Choroid plexus epithelial cell (primary cell): ENCODE results near the gene PTBP1.
"Not testable (repeated sequence)": the region's sequence is repeated elsewhere in the genome, so short reads cannot be mapped to it uniquely, and the experiment has no call there.

Source experiments
- DNase-seq: peaks from one replicate; pipeline ENCODE4 v3.0.0-alpha.2; 2010; ENCODE audit warnings: low read depth
- H3K4me3 ChIP-seq: 2 replicates; pipeline ENCODE4 v1.5.1; 2011; ENCODE audit warnings: low read depth, mild to moderate bottlenecking, control low read depth, low read length, moderate library complexity
- CTCF ChIP-seq: conservative IDR thresholded peaks from 2 replicates; pipeline ENCODE4 v1.5.1; 2011; ENCODE audit warnings: low read depth, mild to moderate bottlenecking, control low read depth, inconsistent platforms, low read length, moderate library complexity

The PTBP1 gene

GRCh38 chr19:815775-816499 is 18.7 kb downstream of the PTBP1 start:
- H3K4me3 ChIP-seq = no peak overlapping the region
- no peak for TF ChIP-seq CTCF
- DNase-seq = no peak

- no peak overlapping the region for H3K4me3 ChIP-seq
- no peak for DNase-seq
- TF ChIP-seq CTCF = no peak
Measured at GRCh38 chr19:816500-816857, 19.2 kb downstream of the PTBP1 start.

GRCh38 chr19:820212-820611 is 23.0 kb downstream of the PTBP1 start:
- DNase-seq = not testable (repeated sequence)

GRCh38 chr19:821231-821824 is 24.1 kb downstream of the PTBP1 start:
- TF ChIP-seq CTCF = no peak
- no peak for DNase-seq
- H3K4me3 ChIP-seq = peak overlapping the region; percentile 49

More at GRCh38 chr19:820212-820611, 23.0 kb downstream of the PTBP1 start:
- H3K4me3 ChIP-seq = not testable (repeated sequence)

GRCh38 chr19:821825-822503 is 24.7 kb downstream of the PTBP1 start, which contains the start of gene PLPPR3:
TSS of gene PLPPR3 (minus strand) at chr19:821955. CDS start at chr19:821559, 396 bp downstream.
- peak within 1 kb of the TSS; percentile 49 for H3K4me3 ChIP-seq
- TF ChIP-seq CTCF = no peak
- DNase-seq = no peak

- no peak overlapping the region for H3K4me3 ChIP-seq
- TF ChIP-seq CTCF = no peak
- no peak for DNase-seq
Measured at GRCh38 chr19:823565-824121, 26.4 kb downstream of the PTBP1 start.

- TF ChIP-seq CTCF = no peak
- DNase-seq = no peak
- H3K4me3 ChIP-seq = no peak overlapping the region
Measured at GRCh38 chr19:824885-825284, 27.6 kb downstream of the PTBP1 start.
